ENCODE results near the gene PLEKHH2.
"Not testable (repeated sequence)": the region's sequence is repeated elsewhere in the genome, so short reads cannot be mapped to it uniquely, and the experiment has no call there.

The PLEKHH2 gene

GRCh38 chr2:43636621-43637020 lies 439 bp upstream of the PLEKHH2 start:
- no peak for DNase-seq (ENCODE audit: low read depth)

- no peak for DNase-seq (ENCODE audit: low read depth)
Observed at GRCh38 chr2:43642363-43642762, 5.3 kb downstream of the PLEKHH2 start.

GRCh38 chr2:43643680-43644079 lies 6.6 kb downstream of the PLEKHH2 start:
- no peak for DNase-seq (ENCODE audit: low read depth)

- no peak for DNase-seq (ENCODE audit: low read depth)
Observed at GRCh38 chr2:43648994-43649701, 12.1 kb downstream of the PLEKHH2 start.

GRCh38 chr2:43653506-43653905 lies 16.4 kb downstream of the PLEKHH2 start:
- no peak for DNase-seq (ENCODE audit: low read depth)

GRCh38 chr2:43657241-43657640 lies 20.2 kb downstream of the PLEKHH2 start:
- DNase-seq (ENCODE audit: low read depth): no peak

- no peak for DNase-seq (ENCODE audit: low read depth)
Observed at GRCh38 chr2:43675646-43676321, 38.7 kb downstream of the PLEKHH2 start.

- peak; percentile 18 for DNase-seq (ENCODE audit: low read depth)
Observed at GRCh38 chr2:43676322-43677050, 39.4 kb downstream of the PLEKHH2 start, which contains the start of gene C1GALT1C1L. Gene C1GALT1C1L (minus strand): TSS chr2:43676429. CDS start chr2:43676322, 107 bp downstream.

- not testable (repeated sequence) for DNase-seq (ENCODE audit: low read depth)
Observed at GRCh38 chr2:43677783-43678182, 40.7 kb downstream of the PLEKHH2 start.

GRCh38 chr2:43685357-43685756 lies 48.3 kb downstream of the PLEKHH2 start:
- no peak for DNase-seq (ENCODE audit: low read depth)

GRCh38 chr2:43689999-43690398 lies 52.9 kb downstream of the PLEKHH2 start:
- DNase-seq (ENCODE audit: low read depth): no peak

GRCh38 chr2:43692428-43692994 lies 55.5 kb downstream of the PLEKHH2 start:
- no peak for DNase-seq (ENCODE audit: low read depth)

GRCh38 chr2:43698140-43698539 lies 61.1 kb downstream of the PLEKHH2 start:
- not testable (repeated sequence) for DNase-seq (ENCODE audit: low read depth)

GRCh38 chr2:43699761-43700160 lies 62.7 kb downstream of the PLEKHH2 start:
- DNase-seq (ENCODE audit: low read depth): no peak

- DNase-seq (ENCODE audit: low read depth): no peak
Observed at GRCh38 chr2:43701111-43701510, 64.1 kb downstream of the PLEKHH2 start.

- peak; percentile 52 for DNase-seq (ENCODE audit: low read depth)
Observed at GRCh38 chr2:43707255-43708015, 70.4 kb downstream of the PLEKHH2 start.

GRCh38 chr2:43708178-43708577 lies 71.1 kb downstream of the PLEKHH2 start:
- no peak for DNase-seq (ENCODE audit: low read depth)

- DNase-seq (ENCODE audit: low read depth): no peak
Observed at GRCh38 chr2:43708891-43709290, 71.8 kb downstream of the PLEKHH2 start.

- DNase-seq (ENCODE audit: low read depth): no peak
Observed at GRCh38 chr2:43710866-43711265, 73.8 kb downstream of the PLEKHH2 start.

- no peak for DNase-seq (ENCODE audit: low read depth)
Observed at GRCh38 chr2:43714164-43714563, 77.1 kb downstream of the PLEKHH2 start.

- no peak for DNase-seq (ENCODE audit: low read depth)
Observed at GRCh38 chr2:43715300-43716098, 78.4 kb downstream of the PLEKHH2 start.

Data from fibroblast of the conjunctiva (primary cell).